Measurements from ENCODE around the gene STK39.

Gene STK39

GRCh38 chr2:168185583-168186274 is 61.7 kb downstream of the STK39 start:
- no peak overlapping the region for H3K4me3 ChIP-seq (ENCODE audit: low read depth, low read length)

GRCh38 chr2:168184681-168185513 is 62.5 kb downstream of the STK39 start:
- no peak overlapping the region for H3K4me3 ChIP-seq (ENCODE audit: low read depth, low read length)

- no peak overlapping the region for H3K4me3 ChIP-seq (ENCODE audit: low read depth, low read length)
These were observed 63.9 kb downstream of the STK39 start for GRCh38 chr2:168183308-168183997.

- no peak overlapping the region for H3K4me3 ChIP-seq (ENCODE audit: low read depth, low read length)
These were observed 64.7 kb downstream of the STK39 start for GRCh38 chr2:168182550-168183249.

GRCh38 chr2:168181825-168182224 is 65.6 kb downstream of the STK39 start:
- H3K4me3 ChIP-seq (ENCODE audit: low read depth, low read length), result no peak overlapping the region

- no peak overlapping the region for H3K4me3 ChIP-seq (ENCODE audit: low read depth, low read length)
These were observed 66.5 kb downstream of the STK39 start for GRCh38 chr2:168180914-168181313.

GRCh38 chr2:168180483-168180882 is 66.9 kb downstream of the STK39 start:
- no peak overlapping the region for H3K4me3 ChIP-seq (ENCODE audit: low read depth, low read length)

- no peak overlapping the region for H3K4me3 ChIP-seq (ENCODE audit: low read depth, low read length)
These were observed 67.8 kb downstream of the STK39 start for GRCh38 chr2:168179592-168179991.

- H3K4me3 ChIP-seq (ENCODE audit: low read depth, low read length), result no peak overlapping the region
These were observed 68.7 kb downstream of the STK39 start for GRCh38 chr2:168178520-168179324.

- H3K4me3 ChIP-seq (ENCODE audit: low read depth, low read length), result no peak overlapping the region
These were observed 71.0 kb downstream of the STK39 start for GRCh38 chr2:168176402-168176801.

- H3K4me3 ChIP-seq (ENCODE audit: low read depth, low read length), result no peak overlapping the region
These were observed 71.9 kb downstream of the STK39 start for GRCh38 chr2:168175469-168175868.

- no peak overlapping the region for H3K4me3 ChIP-seq (ENCODE audit: low read depth, low read length)
These were observed 72.6 kb downstream of the STK39 start for GRCh38 chr2:168174756-168175155.

GRCh38 chr2:168172071-168172470 is 75.3 kb downstream of the STK39 start:
- no peak overlapping the region for H3K4me3 ChIP-seq (ENCODE audit: low read depth, low read length)

GRCh38 chr2:168171059-168171762 is 76.2 kb downstream of the STK39 start:
- no peak overlapping the region for H3K4me3 ChIP-seq (ENCODE audit: low read depth, low read length)

- H3K4me3 ChIP-seq (ENCODE audit: low read depth, low read length), result no peak overlapping the region
These were observed 78.2 kb downstream of the STK39 start for GRCh38 chr2:168169097-168169745.

- H3K4me3 ChIP-seq (ENCODE audit: low read depth, low read length), result no peak overlapping the region
These were observed 79.7 kb downstream of the STK39 start for GRCh38 chr2:168167511-168168263.

GRCh38 chr2:168166902-168167510 is 80.4 kb downstream of the STK39 start:
- H3K4me3 ChIP-seq (ENCODE audit: low read depth, low read length), result no peak overlapping the region

Data from iPS-11a (cell line).